C4-2B (cell line): Measurements from ENCODE around the gene KNDC1.

Source experiments
- CTCF ChIP-seq: fragments of 450-650 bp; conservative IDR thresholded peaks from 2 replicates; pipeline ENCODE4 v1.5.1; 2017; ENCODE audit warnings: mild to moderate bottlenecking
- ZFX ChIP-seq: fragments of 450-650 bp; IDR thresholded peaks from 2 replicates; pipeline ENCODE4 v1.6.1; 2017

DNA sequence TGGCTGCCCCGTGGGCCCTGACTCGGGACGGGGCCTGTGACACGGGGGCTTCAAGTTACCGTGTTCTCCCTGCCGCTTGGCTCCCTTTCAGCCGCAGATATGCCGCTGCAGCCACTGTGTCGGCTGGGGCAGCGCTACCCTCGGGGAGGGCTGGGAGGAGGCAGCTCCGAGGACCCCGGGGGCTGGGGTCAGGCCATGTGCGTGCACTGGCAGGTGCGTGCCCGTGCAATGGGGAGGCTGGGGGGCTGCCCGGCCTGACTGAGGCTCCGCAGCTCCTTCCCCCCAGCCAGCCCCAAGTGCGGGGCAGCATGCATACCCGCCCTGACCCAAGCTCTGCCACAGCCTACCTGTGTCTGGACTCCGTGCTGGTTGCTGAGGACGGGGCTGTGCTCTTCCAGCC, 29.2 kb downstream of the KNDC1 start:
- no peak for TF ChIP-seq CTCF
- no peak for TF ChIP-seq ZFX
